ENCODE data around the gene ARL4D.

The ARL4D gene

DNA sequence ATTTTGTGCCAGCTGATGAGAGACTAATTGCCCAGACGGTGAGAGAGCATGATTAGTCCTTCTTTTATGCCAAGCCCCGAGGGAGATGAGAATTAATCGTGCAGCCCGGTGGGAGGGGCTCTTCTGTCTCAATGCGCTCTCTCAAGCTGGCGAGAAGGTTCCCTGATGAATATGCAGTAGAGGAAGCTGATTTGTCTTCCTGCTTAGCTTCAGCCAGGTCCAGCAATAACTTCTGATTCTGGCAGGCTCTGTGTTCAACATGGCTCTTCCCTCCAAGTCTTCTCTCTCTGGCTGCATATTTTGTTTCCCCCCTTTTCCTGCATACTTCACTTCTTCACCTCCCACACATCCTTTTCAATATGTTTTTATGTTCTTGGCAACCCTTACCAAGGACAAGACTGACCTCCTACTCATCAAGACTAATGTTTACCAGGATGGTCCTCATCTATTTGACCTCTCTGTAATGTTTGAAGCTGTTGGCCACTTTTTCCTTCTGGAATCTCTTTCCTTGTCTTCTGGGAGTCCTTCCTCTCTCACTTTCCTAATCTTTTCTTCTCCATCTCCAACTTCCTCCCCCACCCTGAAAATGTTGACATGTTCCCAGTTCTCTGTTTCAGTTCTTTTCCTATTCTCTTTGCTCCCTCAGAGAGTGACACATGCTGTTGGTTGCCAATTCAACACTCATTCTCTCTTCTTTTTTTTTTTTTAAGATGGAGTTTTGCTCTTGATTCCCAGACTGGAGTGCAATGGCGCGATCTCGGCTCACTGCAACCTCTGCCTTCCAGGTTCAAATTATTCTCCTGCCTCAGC lies 33.1 kb downstream of the ARL4D start:
- peak in 1 of 2 experiments; percentile 43 for DNase-seq

DNA sequence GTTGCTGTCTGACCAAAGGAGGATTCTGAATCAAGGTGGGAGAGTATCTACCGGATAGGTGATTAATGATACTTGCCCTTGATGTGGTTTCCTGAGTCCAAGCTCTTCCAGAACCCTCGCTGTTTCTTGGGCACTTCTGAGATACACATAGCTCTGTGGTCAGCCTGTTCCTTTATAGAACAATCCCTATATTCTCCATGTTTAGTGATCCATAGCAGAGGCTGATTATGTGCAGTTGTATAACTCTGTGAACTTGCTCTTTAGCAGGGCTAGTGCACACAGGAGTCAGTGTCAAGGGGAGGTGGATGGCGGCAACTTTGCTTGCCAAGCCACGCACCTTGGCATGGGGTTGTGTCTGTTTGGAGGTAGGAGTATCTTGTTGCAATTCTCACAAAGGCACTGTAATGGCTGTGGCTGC lies 36.1 kb downstream of the ARL4D start:
- peak; percentile 36 to 57 for DNase-seq

DNA sequence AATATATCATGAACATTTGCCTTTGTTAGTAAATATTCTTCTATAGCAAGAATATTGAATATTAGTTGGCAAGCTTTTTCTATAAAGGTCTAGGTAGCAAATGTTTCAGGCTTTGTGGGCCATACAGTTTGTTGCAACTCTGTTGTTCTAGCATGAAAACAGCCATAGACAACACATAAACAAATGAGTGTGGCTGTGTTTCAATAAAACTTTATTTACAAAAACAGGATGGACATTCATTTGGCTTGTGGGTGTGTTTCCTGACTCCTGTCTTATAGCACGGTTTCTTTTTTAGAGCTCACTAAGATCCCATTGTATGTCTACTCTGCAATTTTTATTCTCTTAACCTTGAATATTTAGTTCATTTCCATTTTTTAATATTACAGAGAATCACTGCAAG lies 39.0 kb downstream of the ARL4D start:
- DNase-seq = no peak

DNA sequence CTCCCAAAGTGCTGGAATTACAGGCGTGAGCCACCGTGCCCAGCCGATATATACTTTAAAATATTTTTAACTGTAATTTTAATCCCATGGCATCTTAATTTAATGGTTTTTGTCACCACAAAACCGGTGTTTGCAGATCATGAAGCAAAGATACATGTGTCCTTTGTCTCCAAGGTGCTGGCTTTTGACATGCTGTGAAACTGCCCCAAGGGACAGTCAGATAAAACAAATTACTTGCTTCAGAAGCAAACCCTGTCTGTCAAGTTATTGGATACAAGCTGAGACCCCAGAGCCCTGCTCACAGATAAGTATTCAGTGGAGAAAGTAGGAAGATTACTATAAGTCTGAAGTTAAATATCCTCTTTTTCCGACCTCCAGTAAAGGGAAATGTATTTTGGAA lies 39.8 kb downstream of the ARL4D start:
- no peak for DNase-seq

DNA sequence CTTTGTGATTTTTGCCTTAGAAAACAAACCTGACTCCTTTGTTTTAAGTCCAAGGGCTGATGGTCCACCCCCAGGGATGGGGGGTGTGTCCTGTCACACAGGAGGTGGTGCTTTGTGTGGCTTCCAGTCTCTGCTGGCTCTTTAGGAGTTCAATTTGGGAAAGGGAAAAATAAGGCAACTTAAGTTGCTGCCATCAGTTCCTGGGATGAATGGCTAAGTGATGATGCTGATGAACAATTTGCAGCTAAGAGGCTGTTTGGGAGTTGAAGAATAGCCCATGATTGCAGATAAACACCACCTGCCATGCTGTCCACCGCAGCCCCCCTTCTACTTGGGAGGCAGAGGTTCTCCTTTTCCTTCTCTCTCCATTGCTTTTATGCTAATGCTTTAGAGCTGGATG lies 40.2 kb downstream of the ARL4D start:
- DNase-seq = no peak

DNA sequence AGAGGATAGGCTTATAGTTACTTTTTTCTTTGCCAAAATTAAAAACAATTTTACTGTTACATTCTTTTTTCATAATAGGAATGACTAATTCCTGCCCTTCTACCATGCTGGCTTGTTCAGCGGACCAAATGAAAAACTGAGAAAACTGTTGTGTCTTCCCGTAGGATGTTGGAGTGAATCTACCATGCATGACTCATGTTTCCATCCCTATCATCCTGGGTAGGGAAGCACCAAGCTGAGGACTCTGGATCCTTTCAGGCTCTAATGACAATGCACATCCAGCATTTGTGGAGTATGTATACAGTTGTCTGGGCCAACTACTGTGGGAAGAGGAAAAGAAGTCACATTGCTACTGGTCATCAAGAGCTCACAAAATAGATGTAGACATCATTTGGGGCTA lies 43.9 kb downstream of the ARL4D start:
- no peak for DNase-seq

DNA sequence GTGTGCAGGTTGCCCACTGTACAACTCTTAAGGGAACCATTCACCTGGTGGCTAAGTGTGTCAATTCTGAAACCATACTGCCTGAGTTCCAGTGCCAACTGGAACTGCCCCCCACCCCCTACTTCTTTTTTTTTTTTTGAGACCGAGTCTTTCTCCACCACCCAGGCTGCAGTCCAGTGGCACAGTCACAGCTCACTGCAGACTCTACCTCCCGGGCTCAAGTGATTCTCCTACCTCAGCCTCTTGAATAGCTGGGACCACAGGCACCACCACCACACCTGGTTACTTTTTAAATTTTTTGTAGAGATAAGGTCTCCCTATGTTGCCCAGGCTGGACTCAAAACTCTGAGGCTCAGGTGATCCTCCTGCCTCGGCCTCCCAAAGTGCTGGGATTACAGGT lies 44.6 kb downstream of the ARL4D start:
- DNase-seq = no peak

DNA sequence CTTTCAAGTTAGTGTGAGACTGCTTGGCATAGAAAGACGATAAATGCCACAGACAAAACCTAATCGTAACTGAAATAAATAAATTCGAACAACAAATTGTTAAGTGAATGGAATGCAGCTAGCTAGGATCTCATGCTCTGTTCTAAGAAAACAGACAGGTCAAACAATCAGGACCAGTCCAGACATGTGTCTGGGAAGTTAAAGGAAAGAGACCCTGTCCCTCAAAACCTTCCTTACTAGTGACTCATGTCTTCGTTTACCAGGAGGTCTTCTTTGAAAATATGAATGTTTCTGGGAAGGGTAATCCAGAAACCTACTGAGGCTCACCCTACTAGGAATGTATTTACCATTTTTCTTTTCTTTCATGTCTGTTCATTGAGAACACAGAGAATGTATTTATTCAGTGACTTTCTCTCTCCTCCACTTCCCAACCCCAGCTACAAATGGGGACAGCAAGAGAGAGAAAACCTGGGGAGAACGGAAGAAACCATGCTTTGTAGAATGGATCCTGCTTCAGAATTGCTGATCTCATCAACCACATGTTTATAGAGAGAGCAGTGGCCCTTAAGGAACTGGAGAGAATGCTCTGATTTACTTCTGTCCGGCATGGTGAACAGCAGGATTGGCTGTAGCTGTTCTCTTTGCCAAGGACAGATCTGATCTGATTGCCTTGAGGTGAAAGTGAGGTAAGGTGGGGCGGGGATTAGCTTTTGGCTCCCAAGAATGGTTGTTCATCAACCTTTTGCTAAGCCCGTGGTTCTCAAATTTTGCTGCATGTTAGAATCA lies 45.6 kb downstream of the ARL4D start:
- DNase-seq = no peak

DNA sequence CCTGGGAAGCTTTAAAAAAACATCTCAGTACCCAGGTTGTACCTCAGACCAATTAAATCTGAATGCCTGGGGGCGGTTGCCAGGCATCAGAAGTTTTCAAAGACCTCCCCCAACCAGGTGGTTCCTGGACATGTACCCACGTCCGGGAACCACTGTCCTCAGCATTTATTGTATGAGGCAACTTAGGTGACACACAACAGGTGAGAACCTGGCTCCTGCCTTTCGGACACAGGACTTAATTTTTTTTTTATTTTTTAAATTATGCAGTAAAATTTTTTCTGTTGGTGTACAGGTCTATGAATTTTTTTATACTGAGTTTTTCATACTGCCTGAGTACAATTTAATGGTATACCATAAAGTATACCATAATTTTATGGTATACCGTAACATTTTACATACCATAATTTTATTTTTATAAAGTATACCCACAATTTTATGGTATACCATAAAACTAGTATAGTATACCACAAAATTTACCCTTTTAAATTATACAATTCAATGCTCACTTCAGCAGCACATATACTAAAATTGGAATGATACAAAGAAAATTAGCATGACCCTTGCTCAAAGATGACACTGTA lies 46.3 kb downstream of the ARL4D start:
- no peak for DNase-seq

DNA sequence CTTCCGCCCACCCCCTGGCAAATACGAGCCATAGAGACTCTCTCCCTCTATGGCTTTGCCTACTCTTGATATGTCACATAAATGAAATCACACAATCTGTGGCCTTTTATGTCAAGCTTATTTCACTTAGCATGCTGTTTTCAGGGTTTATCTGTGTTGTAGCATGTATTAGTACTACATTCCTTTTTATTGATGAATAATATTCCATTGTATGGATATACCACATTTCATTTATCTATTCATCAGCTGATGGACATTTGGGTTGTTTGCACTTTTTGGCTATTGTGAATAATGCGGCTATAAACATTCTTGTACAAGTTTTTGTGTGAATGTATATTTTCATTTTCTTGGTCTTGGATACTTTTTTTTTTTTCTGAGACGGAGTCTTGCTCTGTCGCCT lies 48.0 kb downstream of the ARL4D start:
- DNase-seq = no peak

DNA sequence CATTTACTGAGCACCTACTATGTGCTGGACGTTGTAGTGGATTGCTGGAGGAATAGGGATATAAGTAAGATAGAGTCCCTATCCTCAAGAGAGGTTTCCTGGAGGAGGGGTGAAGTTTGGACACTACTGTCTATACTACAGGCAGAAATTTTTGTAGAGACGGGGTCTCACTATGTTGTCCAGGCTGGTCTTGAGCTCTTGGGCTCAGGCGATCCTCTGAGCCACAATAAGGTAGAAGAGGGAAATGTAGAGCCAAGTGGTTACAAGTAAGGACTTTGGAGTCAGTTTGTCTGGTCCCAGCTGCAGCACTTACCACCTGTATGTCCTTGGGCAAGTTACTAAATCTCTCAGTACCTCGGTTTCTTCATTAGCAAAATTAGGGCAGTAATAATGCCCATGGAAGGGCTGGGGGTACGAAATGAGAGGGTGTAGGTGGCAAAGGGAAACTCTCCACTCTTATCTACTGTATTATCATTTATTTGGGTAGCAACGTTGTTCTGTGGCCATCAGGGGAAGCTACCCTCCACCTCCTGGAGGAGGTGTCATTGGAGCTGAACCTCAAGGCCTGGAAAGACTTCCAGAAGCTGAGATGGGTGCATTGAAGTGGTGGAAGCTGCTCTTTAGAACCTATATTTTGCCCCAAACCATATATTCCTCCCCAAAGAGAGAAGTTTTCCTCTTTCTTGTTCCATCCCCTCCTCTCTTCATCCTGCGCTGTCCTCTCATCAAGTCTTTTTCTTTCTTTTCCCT lies 50.1 kb downstream of the ARL4D start:
- no peak for DNase-seq

DNA sequence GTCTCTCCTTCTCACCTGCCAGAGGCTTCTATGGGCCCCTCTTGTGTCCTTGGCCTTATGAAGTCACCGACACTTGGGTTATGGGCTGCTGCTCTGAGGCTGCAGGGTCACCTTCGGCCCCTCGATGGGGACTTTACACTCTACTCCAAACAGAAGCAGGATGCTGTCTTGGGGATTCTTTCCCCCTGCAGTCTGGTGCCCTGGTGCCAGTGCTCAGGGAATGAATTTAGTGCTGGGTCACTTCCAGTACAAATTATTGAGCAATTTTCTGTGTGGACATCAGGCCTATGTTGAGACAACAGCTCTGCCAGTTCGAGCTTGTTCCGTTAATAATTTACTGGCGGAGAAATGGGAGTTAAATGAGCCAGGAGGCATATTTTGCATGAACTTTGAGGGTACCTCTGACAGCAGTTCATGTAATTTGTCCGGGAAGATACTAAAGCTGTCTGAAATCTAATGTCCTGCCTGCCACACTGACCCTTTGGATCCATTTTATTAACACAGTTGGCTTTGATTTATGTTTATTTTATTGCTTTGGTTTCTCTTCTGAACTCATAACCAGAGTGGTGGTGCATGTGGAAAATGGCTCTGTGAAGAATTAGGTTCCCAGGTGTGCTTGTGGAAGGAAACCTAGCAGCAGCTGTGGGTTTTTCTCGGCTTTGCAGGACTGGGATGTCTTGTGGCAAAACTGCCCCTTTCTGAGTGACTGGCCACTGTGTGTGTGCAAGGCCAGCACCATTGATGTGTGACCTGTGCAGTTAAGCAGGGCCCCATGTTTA lies 50.9 kb downstream of the ARL4D start:
- peak in 1 of 2 experiments; percentile 13 for DNase-seq
